Sigmoid colon (tissue), 7 donors: Measurements from ENCODE around the gene CENPE. TPM values are rescaled to one million over a fixed set of nuclear protein-coding genes. Genes with fewer than 3 reads are reported as not detected.

Source experiments
- DNase-seq: peaks from one replicate; pipeline ENCODE4 v3.0.0-alpha.2; 2019
- H3K27ac ChIP-seq, 4 donors: fragments of 200-600 bp; sonication (generic); one replicate each; pipeline ENCODE4 v1.5.1; 2016 to 2019; ENCODE audit warnings: mild to moderate bottlenecking in 1 of 4
- H3K27me3 ChIP-seq, 3 donors: fragments of 200-600 bp; sonication (generic); one replicate each; pipeline ENCODE4 v1.5.1; 2019; ENCODE audit warnings: mild to moderate bottlenecking in 1 of 3
- H3K36me3 ChIP-seq, 4 donors: fragments of 200-600 bp; sonication (generic); one replicate each; pipeline ENCODE4 v1.5.1; 2016 to 2019
- H3K4me1 ChIP-seq, 4 donors: fragments of 200-600 bp; sonication (generic); one replicate each; pipeline ENCODE4 v1.5.1; 2017 to 2019
- H3K4me3 ChIP-seq, 4 donors: fragments of 200-600 bp; sonication (generic); one replicate each; pipeline ENCODE4 v1.5.1; 2017 to 2019; ENCODE audit warnings: mild to moderate bottlenecking in 2 of 4, moderate library complexity in 1 of 4
- H3K9me3 ChIP-seq, 4 donors: fragments of 200-600 bp in 3 of 4; sonication (generic) in 3 of 4; one replicate each; pipeline versions ENCODE4 v1.5.1 to v1.6.1; 2013 to 2019
- EP300 ChIP-seq, 4 donors: sonication (generic); formaldehyde crosslinking; IDR thresholded peaks; one replicate each; pipeline ENCODE4 v1.6.1; 2017; ENCODE audit warnings: antibody characterized with exemption in 4 of 4
- POLR2A ChIP-seq, 2 donors: fragments of 450-650 bp; IDR thresholded peaks; one replicate each; pipeline ENCODE4 v1.6.1; 2016; ENCODE audit warnings: antibody characterized with exemption in 2 of 2, mild to moderate bottlenecking in 2 of 2, moderate library complexity in 2 of 2
- POLR2AphosphoS5 ChIP-seq, 4 donors: sonication (generic); formaldehyde crosslinking; IDR thresholded peaks; one replicate each; pipeline ENCODE4 v1.6.1; 2017; ENCODE audit warnings: antibody characterized with exemption in 4 of 4
- WGBS, 2 donors: extraction: QIAGEN DNeasy Blood & Tissue Kit; methylation state at CpG; one replicate each; pipeline ENCODE4 v1.1.7; 2013; 5-methylcytosine and 5-hydroxymethylcytosine counted together
- intact Hi-C: fragments of 100-400 bp; cut with DNase I; formaldehyde crosslinking; loops from one replicate; pipeline ENCODE4 v1.15.1; 2023
- polyA plus RNA-seq, 3 donors: library from polyadenylated mRNA; stranded (reverse); fragments of 200-250 nt; gene quantifications; one replicate each; pipeline ENCODE4 v1.2.3, GENCODE V29; 2013
- total RNA-seq, 4 donors: library from RNA; depleted of rRNA; stranded (reverse); fragments of >200 nt; gene quantifications; one replicate each; pipeline ENCODE4 v1.1.0, GENCODE V29; 2016
- TF ChIP-seq, protein P1 (sequence below), 4 experiments: fragments of 450-650 bp in 3 of 4; fragments of 200-600 bp in 1 of 4; IDR thresholded peaks; one replicate each; pipeline ENCODE4 v1.5.1; 2016 to 2019; ENCODE audit warnings: antibody characterized with exemption in 4 of 4, mild to moderate bottlenecking in 3 of 4, moderate library complexity in 2 of 4
- donor health status: healthy with polysubstance abuse.
- donor health status: Bipolar disorder and iron deficiency.
- donor health status: healthy.

Gene CENPE
- total and polyA plus RNA-seq, 7 donors = 0.46 to 5.2 (median 1.1) TPM

DNA sequence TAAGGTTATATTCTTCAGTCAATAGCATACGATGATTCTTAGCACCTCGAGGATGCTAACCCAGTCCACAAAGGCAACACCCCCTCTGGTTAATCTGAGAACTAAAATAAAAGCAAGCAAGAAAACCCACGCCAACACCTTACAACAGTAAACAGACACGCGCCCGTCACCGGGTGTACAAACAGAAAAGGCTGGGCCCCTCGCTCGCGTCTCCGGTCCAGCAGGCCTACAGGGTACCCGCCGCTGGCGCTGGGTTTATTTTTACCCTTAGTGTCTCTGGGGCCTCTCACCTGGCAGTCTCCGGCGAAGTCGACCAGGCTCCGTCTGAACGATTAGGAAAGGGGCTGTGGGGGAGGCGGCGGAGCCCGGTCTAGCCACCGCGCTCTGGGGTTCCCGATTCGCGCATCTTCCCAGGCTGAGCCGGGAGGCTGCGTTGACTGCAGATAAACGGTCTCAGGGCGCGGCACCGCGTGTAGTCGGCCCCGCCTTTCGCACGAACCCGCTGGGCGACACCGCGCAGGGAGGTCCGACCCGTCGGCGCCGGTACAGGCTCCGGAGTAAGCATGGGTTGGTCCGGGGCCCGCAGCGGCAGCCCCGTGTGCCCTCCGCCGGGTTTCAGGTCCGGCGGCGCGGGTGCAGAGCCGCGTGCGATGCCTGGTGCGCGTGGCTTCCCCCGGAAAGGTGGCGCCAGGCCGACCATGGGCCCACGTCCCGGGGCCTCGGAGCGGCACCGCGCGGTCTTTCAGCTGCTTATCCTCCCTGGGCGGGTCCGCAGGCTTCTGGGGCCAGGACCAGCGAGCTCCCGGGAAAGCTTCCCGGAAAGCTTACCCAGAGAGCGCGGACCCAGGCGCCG is 122.0 kb downstream of the CENPE start:
- H3K4me1 ChIP-seq = peaks cover 0 to 16% (median 8%) of the 10 kb centered on the region in 4 donors
- TF ChIP-seq EP300 (IDR thresholded peaks at IDR 0.05) (no peak), POLR2AphosphoS5 (IDR thresholded peaks at IDR 0.05) (peak in 3 of 4 donors; percentile 41 to 62 (median 46))
- peaks cover 0 to 13% (median 4%) of the 10 kb centered on the region in 4 donors for H3K36me3 ChIP-seq
- intact Hi-C loops = loop anchor here (2.0 to 10.0 kb wide), 3 partner anchors 23 to 211 kb away; partner anchors contain the start of genes BDH2 and CISD2
- WGBS, 2 donors = 0% methylated on average over 82 of the region's 82 CpGs
- no peaks in the 10 kb centered on the region for H3K27me3 ChIP-seq
- peak; percentile 86 for DNase-seq
- H3K4me3 ChIP-seq = peak overlapping the region; percentile 60 to 84 (median 64)
- no peaks in the 10 kb centered on the region for H3K9me3 ChIP-seq
- H3K27ac ChIP-seq = peak overlapping the region; percentile 84 to 95 (median 88)

DNA sequence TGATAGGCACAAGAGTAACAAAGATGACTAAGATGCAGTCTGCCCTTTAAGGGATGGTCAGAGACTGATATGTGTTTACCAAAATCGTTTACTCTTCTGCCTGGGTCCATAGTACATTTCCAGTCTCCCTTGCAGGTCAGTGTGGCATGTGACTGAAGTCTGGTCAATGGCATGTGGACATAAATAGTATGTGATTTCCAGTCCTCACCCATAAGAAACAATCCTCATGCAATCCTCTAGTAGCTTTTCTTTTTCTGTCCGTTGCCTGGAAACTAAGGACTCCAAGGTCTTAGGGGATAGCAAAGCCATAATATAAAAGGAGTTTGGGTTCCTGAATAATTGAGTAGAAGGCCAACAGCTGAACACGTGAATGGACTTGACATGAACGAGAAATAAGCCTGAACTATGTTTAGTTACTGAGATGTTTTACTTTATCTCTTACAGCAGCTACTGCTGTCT is 122.7 kb downstream of the CENPE start:
- Histone ChIP-seq H3K9me3 (no peaks in the 10 kb centered on the region), H3K4me3 (peak overlapping the region; percentile 60 to 84 (median 64)), H3K36me3 (peaks cover 0 to 6% (median under 1%) of the 10 kb centered on the region in 4 donors), H3K27me3 (no peaks in the 10 kb centered on the region), H3K27ac (peak overlapping the region; percentile 84 to 95 (median 88)), H3K4me1 (peaks cover 0 to 16% (median 8%) of the 10 kb centered on the region in 4 donors)
- DNase-seq = no peak
- intact Hi-C loops = loop anchor here (5.0 to 10.0 kb wide), 2 partner anchors 53 to 211 kb away; partner anchors contain the start of gene CISD2
- 27 to 33% methylated on average over 4 of the region's 4 CpGs for WGBS, 2 donors
- TF ChIP-seq EP300 (IDR thresholded peaks at IDR 0.05) = no peak
- TF ChIP-seq POLR2AphosphoS5 (IDR thresholded peaks at IDR 0.05) = no peak
- no peak for TF ChIP-seq POLR2A (IDR thresholded peaks at IDR 0.05)
- TF ChIP-seq, protein P1, sequence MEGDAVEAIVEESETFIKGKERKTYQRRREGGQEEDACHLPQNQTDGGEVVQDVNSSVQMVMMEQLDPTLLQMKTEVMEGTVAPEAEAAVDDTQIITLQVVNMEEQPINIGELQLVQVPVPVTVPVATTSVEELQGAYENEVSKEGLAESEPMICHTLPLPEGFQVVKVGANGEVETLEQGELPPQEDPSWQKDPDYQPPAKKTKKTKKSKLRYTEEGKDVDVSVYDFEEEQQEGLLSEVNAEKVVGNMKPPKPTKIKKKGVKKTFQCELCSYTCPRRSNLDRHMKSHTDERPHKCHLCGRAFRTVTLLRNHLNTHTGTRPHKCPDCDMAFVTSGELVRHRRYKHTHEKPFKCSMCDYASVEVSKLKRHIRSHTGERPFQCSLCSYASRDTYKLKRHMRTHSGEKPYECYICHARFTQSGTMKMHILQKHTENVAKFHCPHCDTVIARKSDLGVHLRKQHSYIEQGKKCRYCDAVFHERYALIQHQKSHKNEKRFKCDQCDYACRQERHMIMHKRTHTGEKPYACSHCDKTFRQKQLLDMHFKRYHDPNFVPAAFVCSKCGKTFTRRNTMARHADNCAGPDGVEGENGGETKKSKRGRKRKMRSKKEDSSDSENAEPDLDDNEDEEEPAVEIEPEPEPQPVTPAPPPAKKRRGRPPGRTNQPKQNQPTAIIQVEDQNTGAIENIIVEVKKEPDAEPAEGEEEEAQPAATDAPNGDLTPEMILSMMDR (IDR thresholded peaks at IDR 0.05) = no peak

DNA sequence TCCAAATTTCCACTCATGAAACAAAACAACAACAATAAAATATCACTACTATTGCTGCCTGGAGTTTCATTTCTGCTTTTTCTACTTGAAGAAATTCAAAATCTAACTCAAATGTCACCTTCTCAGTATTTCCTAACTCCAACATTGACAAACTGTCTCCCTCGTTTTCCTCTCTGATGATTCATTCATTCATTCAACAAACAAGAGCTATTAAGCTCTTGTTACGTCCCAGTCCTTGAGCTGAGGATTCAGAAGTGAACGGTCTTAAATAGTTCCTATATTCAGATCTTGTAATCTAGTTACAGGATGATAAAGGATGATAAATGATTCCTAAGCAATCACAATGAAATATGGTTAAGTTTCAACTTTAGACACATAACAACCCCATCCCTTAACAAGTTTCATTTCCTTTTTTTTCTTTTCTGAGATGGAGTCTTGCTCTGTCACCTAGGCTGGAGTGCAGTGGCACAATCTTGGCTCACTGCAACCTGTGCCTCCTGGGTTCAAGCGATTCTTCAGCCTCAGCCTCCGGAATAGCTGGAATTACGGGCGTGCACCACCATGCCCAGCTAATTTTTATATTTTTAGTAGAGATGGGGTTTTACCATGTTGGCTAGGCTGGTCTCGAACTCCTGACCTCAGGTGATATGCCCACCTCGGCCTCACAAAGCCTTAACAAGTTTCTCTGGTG is 123.3 kb downstream of the CENPE start:
- intact Hi-C loops = loop anchor here (5.0 to 10.0 kb wide), 2 partner anchors 53 to 210 kb away; partner anchors contain the start of gene CISD2
- WGBS, 2 donors = 81 to 86% methylated on average over 9 of the region's 9 CpGs
- Histone ChIP-seq H3K4me1 (peaks cover 0 to 16% (median 8%) of the 10 kb centered on the region in 4 donors), H3K27ac (peak overlapping the region in 2 of 4 donors; percentile 89 to 95), H3K4me3 (peak overlapping the region in 1 of 4 donors; percentile 84), H3K36me3 (peaks cover 0 to 5% (median 0%) of the 10 kb centered on the region in 4 donors), H3K27me3 (no peaks in the 10 kb centered on the region), H3K9me3 (no peaks in the 10 kb centered on the region)
- no peak for DNase-seq
- TF ChIP-seq POLR2AphosphoS5 (IDR thresholded peaks at IDR 0.05) (no peak), POLR2A (IDR thresholded peaks at IDR 0.05) (no peak), EP300 (IDR thresholded peaks at IDR 0.05) (no peak)
- TF ChIP-seq, protein P1 (IDR thresholded peaks at IDR 0.05) = no peak

DNA sequence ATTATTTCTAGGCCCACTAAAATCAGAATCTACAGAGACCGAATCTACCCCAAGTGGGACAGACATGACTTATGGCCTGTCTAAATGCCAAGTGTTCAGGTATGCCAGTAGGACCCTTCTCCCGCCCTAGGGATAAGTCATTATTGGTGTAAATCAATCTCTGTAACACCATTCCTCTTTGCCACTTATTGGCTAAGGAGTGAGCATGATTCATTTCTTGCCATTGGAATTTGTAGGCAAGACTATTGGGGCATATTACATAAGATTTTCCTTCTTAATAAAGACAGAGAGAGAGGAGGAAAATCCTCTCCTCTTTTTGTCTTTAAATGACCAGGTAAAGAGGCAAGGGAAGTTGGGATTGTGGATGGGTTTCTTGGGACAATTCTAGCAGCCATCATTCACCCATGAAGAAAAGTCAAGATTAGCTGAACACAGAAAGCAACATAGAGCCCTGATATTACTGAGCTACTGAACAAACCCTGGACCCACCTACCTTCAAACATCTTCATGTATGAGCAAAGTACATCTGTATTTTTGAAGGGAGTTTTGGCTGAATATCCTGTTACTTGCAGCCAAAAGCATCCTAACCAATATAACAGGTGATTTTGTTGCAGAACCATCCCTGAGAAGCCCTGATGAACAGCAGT is 124.2 kb downstream of the CENPE start:
- Histone ChIP-seq H3K36me3 (no peaks in the 10 kb centered on the region), H3K27ac (no peak overlapping the region), H3K9me3 (no peaks in the 10 kb centered on the region), H3K4me1 (peaks cover 0 to 16% (median 8%) of the 10 kb centered on the region in 4 donors), H3K4me3 (no peak overlapping the region), H3K27me3 (no peaks in the 10 kb centered on the region)
- DNase-seq = no peak
- 94 to 98% methylated on average over 2 of the region's 2 CpGs for WGBS, 2 donors
- intact Hi-C loops = loop anchor here (10.0 kb wide), 1 partner anchor 209 kb away; the partner anchor contains the start of gene CISD2
- TF ChIP-seq POLR2A (IDR thresholded peaks at IDR 0.05) = no peak
- TF ChIP-seq EP300 (IDR thresholded peaks at IDR 0.05) = no peak
- no peak for TF ChIP-seq POLR2AphosphoS5 (IDR thresholded peaks at IDR 0.05)
- TF ChIP-seq, protein P1 (IDR thresholded peaks at IDR 0.05) = no peak
